ENCODE data around the gene NSRP1.

DNA sequence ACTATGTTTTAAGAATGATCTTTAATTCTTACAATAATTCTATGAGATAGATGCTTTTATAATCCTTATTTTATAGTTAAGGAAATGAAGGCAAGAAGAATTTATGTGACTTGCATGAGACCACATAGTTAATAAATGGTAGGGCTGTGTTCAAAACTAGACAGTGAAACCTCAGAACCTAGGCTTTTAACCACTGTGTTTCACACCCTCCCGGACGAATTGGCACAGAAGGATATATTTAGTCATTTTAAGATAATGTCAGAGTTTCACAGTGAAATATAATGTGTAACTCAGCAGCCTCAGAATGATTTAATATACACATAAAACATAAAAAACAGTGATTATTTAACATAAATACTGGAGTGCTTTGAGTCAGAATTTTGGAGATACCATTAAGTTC is 57.0 kb downstream of the NSRP1 start:
- TF ChIP-seq, protein P1, sequence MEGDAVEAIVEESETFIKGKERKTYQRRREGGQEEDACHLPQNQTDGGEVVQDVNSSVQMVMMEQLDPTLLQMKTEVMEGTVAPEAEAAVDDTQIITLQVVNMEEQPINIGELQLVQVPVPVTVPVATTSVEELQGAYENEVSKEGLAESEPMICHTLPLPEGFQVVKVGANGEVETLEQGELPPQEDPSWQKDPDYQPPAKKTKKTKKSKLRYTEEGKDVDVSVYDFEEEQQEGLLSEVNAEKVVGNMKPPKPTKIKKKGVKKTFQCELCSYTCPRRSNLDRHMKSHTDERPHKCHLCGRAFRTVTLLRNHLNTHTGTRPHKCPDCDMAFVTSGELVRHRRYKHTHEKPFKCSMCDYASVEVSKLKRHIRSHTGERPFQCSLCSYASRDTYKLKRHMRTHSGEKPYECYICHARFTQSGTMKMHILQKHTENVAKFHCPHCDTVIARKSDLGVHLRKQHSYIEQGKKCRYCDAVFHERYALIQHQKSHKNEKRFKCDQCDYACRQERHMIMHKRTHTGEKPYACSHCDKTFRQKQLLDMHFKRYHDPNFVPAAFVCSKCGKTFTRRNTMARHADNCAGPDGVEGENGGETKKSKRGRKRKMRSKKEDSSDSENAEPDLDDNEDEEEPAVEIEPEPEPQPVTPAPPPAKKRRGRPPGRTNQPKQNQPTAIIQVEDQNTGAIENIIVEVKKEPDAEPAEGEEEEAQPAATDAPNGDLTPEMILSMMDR (IDR thresholded peaks at IDR 0.05), result no peak
- TF ChIP-seq EP300 (IDR thresholded peaks at IDR 0.05) (no peak), POLR2A (IDR thresholded peaks at IDR 0.05) (no peak), POLR2AphosphoS5 (IDR thresholded peaks at IDR 0.05) (no peak)
